RWPE1 (cell line): Measurements from ENCODE around the gene ABHD17C.

Experiments used
- CTCF ChIA-PET: fragments of 350-600 bp; sonication (Branson Sonifier 250); formaldehyde crosslinking; extraction: SDS; loops from one replicate; lab custom pipeline; 2021; lab: Yijun Ruan, JAX
- POLR2A ChIA-PET: fragments of 400-600 bp; formaldehyde crosslinking; extraction: SDS; loops from one replicate; lab custom pipeline; 2020; ENCODE audit warnings: antibody characterized with exemption; ENCODE audit not compliant: low non-redundant PET; lab: Yijun Ruan, JAX
- DNase-seq: peaks from one replicate; pipeline ENCODE4 v3.0.0; 2012; ENCODE audit warnings: low spot score
- H3K27ac ChIP-seq: fragments of 450-650 bp; 2 replicates; pipeline ENCODE4 v1.5.1; 2017
- TF ChIP-seq, protein P1 (sequence below): fragments of 450-650 bp; conservative IDR thresholded peaks from 2 replicates; pipeline ENCODE4 v1.5.1; 2017; ENCODE audit warnings: low read depth, mild to moderate bottlenecking

The ABHD17C gene

DNA sequence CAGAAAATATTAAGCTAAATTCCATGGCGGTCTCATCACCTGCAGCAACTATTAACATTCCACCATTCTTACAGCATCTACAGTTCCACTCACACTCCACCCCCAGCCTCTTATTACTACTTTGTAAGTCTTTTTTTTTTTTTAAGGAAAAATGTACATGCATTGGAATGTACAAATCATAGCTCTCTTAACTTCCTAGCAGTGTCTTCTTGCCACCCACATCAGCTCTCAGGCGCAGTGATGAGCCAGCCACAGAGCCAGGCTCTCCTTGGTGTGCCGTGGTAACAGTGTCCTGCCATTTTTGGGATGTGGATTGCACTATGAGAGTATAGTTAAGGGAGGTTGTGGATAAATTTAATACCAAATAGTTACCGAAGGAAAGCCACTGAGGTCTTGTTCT is 17.8 kb downstream of the ABHD17C start:
- CTCF ChIA-PET = interaction anchor here (0.6 kb wide), 2 partner anchors 12 to 28 kb away, joined by 3 read pairs; no protein-coding TSS in a partner anchor
- POLR2A ChIA-PET = no interaction called here
- TF ChIP-seq, protein P1, sequence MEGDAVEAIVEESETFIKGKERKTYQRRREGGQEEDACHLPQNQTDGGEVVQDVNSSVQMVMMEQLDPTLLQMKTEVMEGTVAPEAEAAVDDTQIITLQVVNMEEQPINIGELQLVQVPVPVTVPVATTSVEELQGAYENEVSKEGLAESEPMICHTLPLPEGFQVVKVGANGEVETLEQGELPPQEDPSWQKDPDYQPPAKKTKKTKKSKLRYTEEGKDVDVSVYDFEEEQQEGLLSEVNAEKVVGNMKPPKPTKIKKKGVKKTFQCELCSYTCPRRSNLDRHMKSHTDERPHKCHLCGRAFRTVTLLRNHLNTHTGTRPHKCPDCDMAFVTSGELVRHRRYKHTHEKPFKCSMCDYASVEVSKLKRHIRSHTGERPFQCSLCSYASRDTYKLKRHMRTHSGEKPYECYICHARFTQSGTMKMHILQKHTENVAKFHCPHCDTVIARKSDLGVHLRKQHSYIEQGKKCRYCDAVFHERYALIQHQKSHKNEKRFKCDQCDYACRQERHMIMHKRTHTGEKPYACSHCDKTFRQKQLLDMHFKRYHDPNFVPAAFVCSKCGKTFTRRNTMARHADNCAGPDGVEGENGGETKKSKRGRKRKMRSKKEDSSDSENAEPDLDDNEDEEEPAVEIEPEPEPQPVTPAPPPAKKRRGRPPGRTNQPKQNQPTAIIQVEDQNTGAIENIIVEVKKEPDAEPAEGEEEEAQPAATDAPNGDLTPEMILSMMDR = no peak
- no peak overlapping the region for H3K27ac ChIP-seq
- no peak for DNase-seq

DNA sequence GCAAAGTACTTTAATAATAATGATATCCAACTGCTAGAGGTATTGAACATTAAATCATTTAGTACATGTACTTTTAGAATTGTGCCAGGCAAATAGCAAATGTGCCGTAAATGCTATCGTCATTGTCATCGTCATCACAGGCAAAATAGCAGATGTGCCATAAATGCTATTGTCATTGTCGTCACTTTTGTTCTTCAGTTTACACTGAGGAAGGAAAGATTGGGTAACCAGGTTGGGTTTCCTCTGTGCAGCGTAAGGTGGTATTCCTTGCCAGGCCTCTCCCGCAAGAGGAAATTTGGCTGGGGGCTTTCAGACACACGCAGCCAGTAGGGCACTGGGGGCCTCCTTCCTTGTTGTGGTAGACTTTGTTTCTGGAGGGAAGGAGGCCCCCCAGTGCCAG is 26.4 kb downstream of the ABHD17C start:
- TF ChIP-seq, protein P1 = no peak
- POLR2A ChIA-PET = no interaction called here
- CTCF ChIA-PET = no interaction called here

DNA sequence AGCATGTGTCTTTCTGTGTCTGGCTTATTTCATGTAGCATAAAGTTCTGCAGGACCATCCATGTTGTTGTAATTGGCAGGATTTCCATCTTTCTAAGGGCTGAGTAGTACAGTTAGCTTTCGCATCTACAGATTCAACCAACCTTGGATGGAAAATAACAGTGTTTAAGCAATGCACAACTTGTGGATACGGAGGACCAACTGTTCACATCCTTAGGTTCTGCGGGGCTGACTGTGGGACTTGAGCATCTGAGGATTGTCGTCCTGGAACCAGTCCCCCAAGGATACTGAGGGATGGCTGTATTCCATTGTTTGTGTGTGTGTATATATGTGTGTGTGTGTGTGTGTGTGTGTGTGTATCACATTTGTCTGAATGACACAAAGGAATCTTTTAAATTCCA is 27.7 kb downstream of the ABHD17C start:
- ChIA-PET POLR2A (no interaction called here), CTCF (no interaction called here)
- TF ChIP-seq, protein P1 = no peak
- DNase-seq = no peak
- no peak overlapping the region for H3K27ac ChIP-seq

More for the DNA sequence above, 26.4 kb downstream of the ABHD17C start:
- no peak for DNase-seq
- H3K27ac ChIP-seq = no peak overlapping the region

DNA sequence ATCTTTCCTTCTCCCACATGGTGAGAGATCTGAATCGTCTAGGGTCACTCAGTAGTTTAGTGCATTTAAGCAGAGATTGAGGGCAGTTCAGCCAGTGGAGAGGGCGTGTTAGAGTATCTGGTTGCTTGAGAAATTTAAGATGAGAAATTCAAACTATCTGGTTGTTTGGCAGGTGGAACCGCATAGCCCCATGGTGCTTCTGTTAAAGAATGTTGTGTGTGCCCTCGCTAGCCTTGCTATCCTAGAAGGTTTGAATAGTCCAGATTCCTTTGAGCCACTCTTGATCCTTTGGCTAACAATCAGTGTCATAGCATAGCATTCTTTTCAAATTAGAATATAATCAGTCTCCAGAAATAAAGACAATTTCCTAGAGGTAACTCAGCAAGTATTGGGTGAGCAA is 32.1 kb downstream of the ABHD17C start:
- ChIA-PET POLR2A (no interaction called here), CTCF (no interaction called here)
- H3K27ac ChIP-seq = no peak overlapping the region
- TF ChIP-seq, protein P1 = no peak
- DNase-seq = no peak

DNA sequence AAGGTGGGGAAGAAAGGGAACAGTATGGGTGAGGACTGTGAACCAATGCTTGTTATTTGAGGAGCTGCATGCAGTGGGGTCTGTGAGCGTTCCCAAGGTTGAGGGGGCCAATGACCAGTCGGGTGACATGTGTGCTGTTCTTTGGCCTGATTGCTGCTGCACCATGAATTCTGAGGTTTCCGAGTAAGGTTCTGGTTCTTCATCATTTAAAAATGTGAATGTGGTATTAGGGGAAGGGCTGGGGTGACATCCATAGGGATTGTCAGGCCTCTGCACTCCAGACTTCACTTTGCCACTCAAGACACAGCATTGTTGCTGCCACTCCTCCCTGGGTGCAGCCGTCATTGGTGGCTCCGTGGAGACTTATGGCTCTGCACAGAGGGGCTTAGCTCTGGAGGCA is 32.5 kb downstream of the ABHD17C start:
- no peak overlapping the region for H3K27ac ChIP-seq
- no peak for DNase-seq
- TF ChIP-seq, protein P1 = no peak
- CTCF ChIA-PET = no interaction called here
- POLR2A ChIA-PET = no interaction called here

DNA sequence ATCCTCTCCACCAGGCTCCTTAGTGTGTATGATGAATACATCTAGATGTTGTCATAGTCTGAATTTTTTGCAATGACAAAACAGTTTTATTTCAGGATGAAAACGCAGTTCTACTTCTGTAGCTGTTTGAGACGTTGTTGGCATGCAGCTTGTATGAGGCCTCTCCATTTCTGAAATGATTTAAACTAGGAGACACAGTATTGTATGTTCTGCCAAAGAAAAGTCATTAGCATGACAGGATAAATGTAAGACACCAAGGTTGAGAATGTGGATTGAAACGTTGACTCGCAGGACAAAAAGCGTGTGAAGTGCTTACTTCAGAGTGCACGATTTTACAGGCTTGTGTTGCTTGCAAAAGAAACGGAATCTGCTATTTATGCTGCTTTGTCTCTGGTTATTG is 35.3 kb downstream of the ABHD17C start:
- CTCF ChIA-PET = no interaction called here
- no peak for DNase-seq
- no peak overlapping the region for H3K27ac ChIP-seq
- TF ChIP-seq, protein P1 = no peak
- POLR2A ChIA-PET = no interaction called here

DNA sequence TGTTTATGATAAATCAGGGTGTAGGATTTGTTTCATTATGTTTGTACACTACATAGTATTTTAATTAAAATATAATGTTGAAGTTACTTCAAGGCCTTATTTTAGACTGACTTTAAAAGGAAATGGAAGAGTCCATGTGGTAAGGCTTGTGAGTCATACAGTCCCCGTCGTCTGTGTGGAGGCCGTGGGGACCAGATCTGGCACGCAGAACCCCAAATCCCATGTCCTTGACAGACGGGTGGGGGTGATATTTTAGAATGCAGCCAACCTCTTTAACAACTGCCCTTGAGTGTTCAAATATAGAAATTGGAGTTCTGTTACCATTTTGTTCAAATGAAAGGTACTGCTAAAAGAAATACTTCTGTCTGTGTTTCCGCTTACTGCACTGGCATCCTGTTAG is 35.8 kb downstream of the ABHD17C start:
- TF ChIP-seq, protein P1 = no peak
- POLR2A ChIA-PET = no interaction called here
- no peak overlapping the region for H3K27ac ChIP-seq
- DNase-seq = no peak
- CTCF ChIA-PET = no interaction called here
